Duodenal mucosa (tissue), 2 donors: ENCODE data around the gene PPP2R2D.

Experiments
- H3K27ac ChIP-seq: one replicate; pipeline ENCODE4 v1.7.0; 2013; ENCODE audit warnings: low read depth, low read length
- H3K27me3 ChIP-seq, 2 donors: one replicate each; pipeline ENCODE4 v1.7.0; 2013; ENCODE audit warnings: low read length in 2 of 2, control low read depth in 1 of 2; ENCODE audit not compliant: insufficient read depth in 2 of 2, control insufficient read depth in 1 of 2
- H3K36me3 ChIP-seq, 2 donors: one replicate each; pipeline ENCODE4 v1.7.0; 2013; ENCODE audit warnings: low read length in 2 of 2, control low read depth in 1 of 2; ENCODE audit not compliant: insufficient read depth in 2 of 2, control insufficient read depth in 1 of 2
- H3K4me1 ChIP-seq, 2 donors: one replicate each; pipeline ENCODE4 v1.7.0; 2013; ENCODE audit warnings: low read length in 2 of 2, control low read depth in 1 of 2; ENCODE audit not compliant: insufficient read depth in 2 of 2, control insufficient read depth in 1 of 2
- H3K4me3 ChIP-seq, 2 donors: one replicate each; pipeline ENCODE4 v1.7.0; 2013; ENCODE audit warnings: low read length in 2 of 2, low read depth in 1 of 2
- H3K9ac ChIP-seq, 2 donors: one replicate each; pipeline ENCODE4 v1.7.0; 2013; ENCODE audit warnings: low read length in 2 of 2, low read depth in 1 of 2
- H3K9me3 ChIP-seq, 2 donors: one replicate each; pipeline ENCODE4 v1.7.0; 2013; ENCODE audit warnings: low read length in 2 of 2, control low read depth in 1 of 2; ENCODE audit not compliant: control insufficient read depth in 1 of 2

PPP2R2D gene

GRCh38 chr10:131868436-131868835 is 32.4 kb upstream of the PPP2R2D start:
- H3K27me3 ChIP-seq, result peaks cover 0 to 3% of the 10 kb centered on the region in 2 donors
- no peak overlapping the region for H3K27ac ChIP-seq
- H3K4me3 ChIP-seq, result no peak overlapping the region
- no peaks in the 10 kb centered on the region for H3K9me3 ChIP-seq
- no peaks in the 10 kb centered on the region for H3K4me1 ChIP-seq
- H3K9ac ChIP-seq, result no peak overlapping the region
- H3K36me3 ChIP-seq, result no peaks in the 10 kb centered on the region

DNA sequence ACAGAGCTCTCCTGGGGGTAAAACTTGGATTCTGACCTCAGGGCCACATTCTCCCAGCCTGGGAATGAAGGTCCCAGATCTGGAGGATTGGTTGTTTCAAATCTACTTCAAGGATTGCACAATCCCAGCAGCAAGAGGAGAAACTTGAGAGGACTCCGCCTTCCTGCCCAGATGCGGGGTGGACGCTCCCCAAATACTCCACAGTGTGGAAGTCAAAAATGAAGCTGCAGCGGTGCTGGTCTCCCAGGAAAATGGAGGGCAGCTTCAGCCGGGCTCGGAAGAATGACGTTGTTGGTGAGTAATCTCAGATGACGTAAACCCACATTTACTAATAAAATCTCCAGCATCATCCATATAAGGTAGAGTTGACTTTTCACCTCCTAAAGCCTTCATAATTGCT is 31.5 kb upstream of the PPP2R2D start:
- no peak overlapping the region for H3K4me3 ChIP-seq
- no peaks in the 10 kb centered on the region for H3K9me3 ChIP-seq
- H3K27me3 ChIP-seq, result peaks cover 0 to 3% of the 10 kb centered on the region in 2 donors
- H3K27ac ChIP-seq, result no peak overlapping the region
- H3K4me1 ChIP-seq, result no peaks in the 10 kb centered on the region
- H3K9ac ChIP-seq, result no peak overlapping the region
- no peaks in the 10 kb centered on the region for H3K36me3 ChIP-seq

GRCh38 chr10:131870411-131870810 is 30.4 kb upstream of the PPP2R2D start:
- Histone ChIP-seq H3K4me3 (no peak overlapping the region), H3K27ac (no peak overlapping the region), H3K9ac (no peak overlapping the region), H3K27me3 (peaks cover under 1 to 3% of the 10 kb centered on the region in 2 donors), H3K9me3 (no peaks in the 10 kb centered on the region), H3K36me3 (no peaks in the 10 kb centered on the region), H3K4me1 (peaks cover 0 to 5% of the 10 kb centered on the region in 2 donors)

GRCh38 chr10:131870831-131871672 is 29.8 kb upstream of the PPP2R2D start:
- Histone ChIP-seq H3K27me3 (peaks cover under 1 to 3% of the 10 kb centered on the region in 2 donors), H3K27ac (no peak overlapping the region), H3K9ac (no peak overlapping the region), H3K36me3 (no peaks in the 10 kb centered on the region), H3K9me3 (no peaks in the 10 kb centered on the region), H3K4me3 (no peak overlapping the region), H3K4me1 (peaks cover 0 to 5% of the 10 kb centered on the region in 2 donors)

GRCh38 chr10:131871673-131872005 is 29.2 kb upstream of the PPP2R2D start:
- H3K36me3 ChIP-seq, result no peaks in the 10 kb centered on the region
- H3K4me3 ChIP-seq, result no peak overlapping the region
- peaks cover 3 to 4% of the 10 kb centered on the region in 2 donors for H3K27me3 ChIP-seq
- H3K27ac ChIP-seq, result no peak overlapping the region
- no peaks in the 10 kb centered on the region for H3K9me3 ChIP-seq
- peaks cover 0 to 5% of the 10 kb centered on the region in 2 donors for H3K4me1 ChIP-seq
- H3K9ac ChIP-seq, result no peak overlapping the region

- no peak overlapping the region for H3K4me3 ChIP-seq
- no peaks in the 10 kb centered on the region for H3K9me3 ChIP-seq
- no peak overlapping the region for H3K27ac ChIP-seq
- peaks cover 3 to 4% of the 10 kb centered on the region in 2 donors for H3K27me3 ChIP-seq
- H3K9ac ChIP-seq, result no peak overlapping the region
- no peaks in the 10 kb centered on the region for H3K36me3 ChIP-seq
- H3K4me1 ChIP-seq, result peaks cover 0 to 5% of the 10 kb centered on the region in 2 donors
Measured at GRCh38 chr10:131872011-131872826, 28.6 kb upstream of the PPP2R2D start.

- H3K4me1 ChIP-seq, result peaks cover 0 to 5% of the 10 kb centered on the region in 2 donors
- no peak overlapping the region for H3K4me3 ChIP-seq
- H3K27me3 ChIP-seq, result peaks cover 3 to 4% of the 10 kb centered on the region in 2 donors
- H3K27ac ChIP-seq, result no peak overlapping the region
- no peak overlapping the region for H3K9ac ChIP-seq
- no peaks in the 10 kb centered on the region for H3K9me3 ChIP-seq
- H3K36me3 ChIP-seq, result no peaks in the 10 kb centered on the region
Measured at GRCh38 chr10:131872827-131873375, 27.9 kb upstream of the PPP2R2D start.

GRCh38 chr10:131874991-131875451 is 25.8 kb upstream of the PPP2R2D start:
- no peak overlapping the region for H3K9ac ChIP-seq

DNA sequence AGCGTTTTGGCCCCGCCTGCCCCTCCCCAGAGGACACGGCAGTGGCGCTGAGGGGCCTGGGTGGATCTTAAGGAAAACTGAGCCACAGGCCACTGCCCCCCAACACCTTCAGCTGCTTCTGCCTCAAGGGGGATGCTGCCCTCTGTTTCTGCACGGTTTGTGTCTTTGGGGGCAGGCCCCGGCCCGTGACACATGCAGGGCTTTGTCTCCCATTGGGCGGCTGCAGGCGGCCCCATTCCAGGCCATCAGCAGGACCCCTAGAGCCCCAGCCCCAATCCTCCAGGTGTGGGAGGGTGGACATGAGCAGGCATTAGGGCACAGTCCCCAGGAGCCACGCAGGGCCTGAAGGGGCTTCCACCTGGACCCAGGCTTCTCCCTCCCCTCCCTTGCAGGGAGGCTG is 25.3 kb upstream of the PPP2R2D start:
- no peaks in the 10 kb centered on the region for H3K9me3 ChIP-seq
- H3K27me3 ChIP-seq, result peaks cover 4 to 8% of the 10 kb centered on the region in 2 donors
- no peak overlapping the region for H3K4me3 ChIP-seq
- peaks cover 0 to 5% of the 10 kb centered on the region in 2 donors for H3K4me1 ChIP-seq
- no peak overlapping the region for H3K27ac ChIP-seq
- H3K9ac ChIP-seq, result no peak overlapping the region
- no peaks in the 10 kb centered on the region for H3K36me3 ChIP-seq

More at GRCh38 chr10:131874991-131875451, 25.8 kb upstream of the PPP2R2D start:
- Histone ChIP-seq H3K27ac (no peak overlapping the region), H3K27me3 (peaks cover 4 to 8% of the 10 kb centered on the region in 2 donors), H3K4me1 (peaks cover 0 to 5% of the 10 kb centered on the region in 2 donors), H3K9me3 (no peaks in the 10 kb centered on the region), H3K4me3 (no peak overlapping the region), H3K36me3 (no peaks in the 10 kb centered on the region)

DNA sequence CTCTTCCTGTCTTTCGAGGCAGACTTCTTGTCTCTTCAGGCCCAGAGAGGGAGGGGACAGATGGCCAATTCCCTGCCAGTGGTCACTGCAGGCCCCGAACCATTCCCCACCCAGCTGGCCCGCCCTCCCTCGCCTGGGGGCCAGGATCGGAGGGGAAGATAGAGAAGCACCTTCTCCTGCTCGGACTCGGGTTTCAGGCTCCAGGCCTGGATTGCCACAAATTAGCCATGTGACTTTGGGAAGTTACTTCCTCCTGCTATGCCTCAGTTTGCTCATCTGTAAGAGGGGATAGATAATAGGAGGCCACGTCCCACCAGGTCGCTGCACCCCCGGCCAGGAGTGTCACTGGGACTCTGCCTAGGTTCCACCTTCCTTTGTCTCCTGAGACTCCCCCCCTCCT is 24.8 kb upstream of the PPP2R2D start:
- no peaks in the 10 kb centered on the region for H3K36me3 ChIP-seq
- no peak overlapping the region for H3K4me3 ChIP-seq
- no peaks in the 10 kb centered on the region for H3K9me3 ChIP-seq
- H3K27ac ChIP-seq, result no peak overlapping the region
- H3K27me3 ChIP-seq, result peaks cover 4 to 8% of the 10 kb centered on the region in 2 donors
- H3K4me1 ChIP-seq, result peaks cover 0 to 5% of the 10 kb centered on the region in 2 donors
- no peak overlapping the region for H3K9ac ChIP-seq
